Cerebellar nuclear complex (tissue), 1 donor: ENCODE measurements around the gene FBXO41.
"Not testable (repeated sequence)": the region's sequence is repeated elsewhere in the genome, so short reads cannot be mapped to it uniquely, and the experiment has no call there.

Experiments
- DNase-seq, 2 experiments: peaks; one replicate each; lab custom pipeline; 2025; lab: John Stamatoyannopoulos, UW

FBXO41 gene

DNA sequence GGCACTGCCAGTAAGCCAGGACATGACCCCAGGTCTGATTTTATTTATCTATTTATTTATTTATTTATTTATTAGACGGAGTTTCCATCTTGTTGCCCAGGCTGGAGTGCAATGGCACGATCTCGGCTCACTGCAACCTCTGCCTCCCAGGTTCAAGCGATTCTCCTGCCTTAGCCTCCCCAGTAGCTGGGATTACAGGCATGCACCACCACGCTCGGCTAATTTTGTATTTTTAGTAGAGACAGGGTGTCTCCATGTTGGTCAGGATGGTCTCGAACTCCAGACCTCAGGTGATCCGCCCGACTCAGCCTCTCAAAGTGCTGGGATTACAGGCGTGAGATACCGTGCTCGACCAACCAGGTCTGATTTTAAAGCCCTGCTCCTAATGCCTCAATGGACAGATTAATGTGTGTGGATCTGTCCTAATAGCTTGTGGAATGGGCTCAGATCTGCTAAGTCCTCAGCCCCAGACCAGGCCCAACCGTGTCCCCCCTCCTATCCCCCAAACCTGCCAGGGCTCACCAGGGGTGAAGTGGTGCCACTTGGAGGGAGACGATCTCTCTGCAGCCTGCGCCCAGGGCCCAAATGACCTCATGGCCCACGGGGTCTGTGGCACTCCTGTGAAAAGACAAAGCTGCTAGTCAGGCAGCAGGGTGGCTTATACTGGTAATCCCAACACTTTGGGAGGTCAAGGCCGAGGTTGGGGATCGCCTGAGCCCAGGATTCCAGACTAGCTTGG, 21.4 kb downstream of the FBXO41 start:
- not testable (repeated sequence) for DNase-seq

DNA sequence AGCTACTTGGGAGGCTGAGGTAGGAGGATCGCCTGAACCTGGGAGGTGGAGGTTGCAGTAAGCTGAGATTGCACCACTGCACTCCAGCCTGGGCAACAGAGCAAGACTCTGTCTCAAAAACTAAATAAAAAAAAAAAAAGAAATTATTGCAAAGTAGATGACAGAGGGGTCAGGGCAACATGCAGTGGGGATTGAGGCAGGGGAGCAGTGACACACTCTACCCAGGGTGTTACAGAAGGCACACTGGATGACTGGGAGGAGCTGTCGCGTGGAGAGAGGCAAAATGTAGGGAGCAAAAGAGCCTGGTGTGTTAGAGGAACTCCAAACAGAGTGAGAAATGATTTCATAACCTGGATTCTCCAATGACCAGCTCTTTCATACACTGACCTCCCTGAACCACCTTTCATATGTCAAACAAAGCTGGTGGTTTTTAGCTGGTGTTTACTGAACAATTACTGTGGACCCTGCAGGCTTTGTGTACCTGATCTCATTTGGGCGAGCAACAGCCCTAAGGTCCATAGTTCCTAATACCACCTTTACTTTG, 22.1 kb downstream of the FBXO41 start:
- no peak for DNase-seq

DNA sequence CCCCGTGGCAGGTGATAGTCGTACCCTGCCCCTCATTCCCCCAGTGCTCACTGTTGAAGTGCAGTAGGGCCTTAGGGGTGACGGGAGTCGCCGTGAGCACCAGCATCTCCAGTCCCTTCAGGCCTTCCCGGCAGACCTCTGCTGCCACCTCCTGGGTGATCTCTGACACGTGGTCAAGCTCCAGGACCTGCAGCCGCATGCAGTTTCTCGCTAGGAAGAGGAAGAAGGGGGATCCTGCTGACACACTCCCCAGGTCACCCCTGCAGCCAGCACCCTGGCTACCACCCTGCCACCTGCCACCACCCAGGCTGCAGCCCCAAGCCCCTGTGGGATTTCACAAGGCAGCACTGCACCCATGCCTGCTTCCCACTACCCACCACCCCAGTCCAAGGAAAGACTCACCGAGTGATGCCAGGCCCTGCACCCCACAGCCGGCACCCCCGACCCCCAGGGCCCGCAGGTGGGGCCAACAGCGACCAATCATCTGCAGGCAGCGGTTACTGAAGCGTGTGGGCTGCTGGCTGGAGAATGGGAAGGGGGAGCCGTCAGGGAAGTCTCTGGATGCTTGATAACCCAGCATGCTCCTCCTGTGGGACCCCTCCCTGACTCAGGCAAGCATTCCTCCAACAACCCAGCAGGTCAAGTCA, 23.8 kb downstream of the FBXO41 start:
- DNase-seq = no peak

DNA sequence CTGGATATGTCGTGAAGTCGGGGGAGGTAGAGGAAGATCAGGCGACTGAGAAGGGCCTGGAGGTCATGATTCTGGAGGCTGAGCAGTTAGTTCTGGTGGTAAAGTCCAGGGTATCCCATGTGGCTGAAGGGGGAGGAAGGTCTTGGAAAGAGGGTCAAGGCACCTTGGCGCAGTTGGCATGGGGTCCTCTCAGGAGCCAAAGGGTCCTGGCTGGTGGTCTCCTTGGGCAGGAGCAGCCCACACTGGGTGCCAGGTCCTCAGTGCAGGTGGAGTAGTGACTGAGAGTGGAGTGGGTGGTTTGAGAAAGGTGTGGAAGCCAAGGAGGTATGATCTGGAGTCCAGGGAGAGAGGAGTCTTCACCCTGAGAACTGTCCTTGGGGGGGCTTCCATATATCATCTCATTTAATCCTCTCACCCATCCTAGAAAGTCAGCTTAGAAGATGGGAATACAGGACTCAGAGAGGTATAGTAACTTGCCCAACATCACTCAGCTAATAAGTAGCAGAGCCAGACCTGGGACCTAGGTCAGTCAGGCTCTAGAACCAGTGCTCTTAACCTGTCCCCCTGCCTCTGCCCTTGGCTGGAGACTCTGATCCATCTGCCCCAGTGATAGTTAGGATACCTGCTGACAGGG, 24.5 kb downstream of the FBXO41 start:
- DNase-seq = no peak

DNA sequence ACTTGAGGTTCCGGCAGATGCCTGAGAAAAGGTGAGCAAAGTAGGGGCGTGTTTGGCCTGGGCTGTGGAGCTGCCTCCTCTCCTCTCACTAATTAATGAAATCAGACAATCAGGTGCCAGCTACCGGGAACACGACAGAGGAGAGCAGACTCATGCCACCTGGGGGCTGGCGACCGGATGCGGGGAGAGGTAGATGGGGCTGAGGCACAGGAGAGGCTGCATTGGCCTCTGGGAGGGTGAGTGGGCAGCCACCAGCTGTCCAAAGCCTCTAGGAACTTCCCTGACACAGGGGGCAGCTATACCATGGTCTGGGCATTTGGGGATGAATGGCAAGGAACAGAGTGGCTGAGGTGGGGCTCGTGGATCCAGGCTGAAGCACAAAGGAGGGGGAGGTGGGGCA, 25.0 kb downstream of the FBXO41 start:
- DNase-seq = no peak

DNA sequence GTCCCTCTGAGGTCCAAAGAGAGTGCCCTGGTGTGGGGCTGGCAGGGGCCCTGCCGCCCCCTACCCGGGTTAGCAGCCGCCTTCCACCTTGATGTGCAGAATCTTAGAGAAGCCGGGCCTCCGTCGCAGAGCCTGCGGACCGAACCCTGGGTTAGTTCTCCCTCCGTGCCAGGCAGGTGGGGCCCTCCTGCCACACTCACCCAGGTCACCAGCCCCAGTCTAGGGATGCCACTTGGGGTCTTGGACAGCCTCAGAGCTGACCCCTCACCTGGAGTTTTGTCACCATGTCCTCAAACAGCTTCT, 25.4 kb downstream of the FBXO41 start:
- no peak for DNase-seq

DNA sequence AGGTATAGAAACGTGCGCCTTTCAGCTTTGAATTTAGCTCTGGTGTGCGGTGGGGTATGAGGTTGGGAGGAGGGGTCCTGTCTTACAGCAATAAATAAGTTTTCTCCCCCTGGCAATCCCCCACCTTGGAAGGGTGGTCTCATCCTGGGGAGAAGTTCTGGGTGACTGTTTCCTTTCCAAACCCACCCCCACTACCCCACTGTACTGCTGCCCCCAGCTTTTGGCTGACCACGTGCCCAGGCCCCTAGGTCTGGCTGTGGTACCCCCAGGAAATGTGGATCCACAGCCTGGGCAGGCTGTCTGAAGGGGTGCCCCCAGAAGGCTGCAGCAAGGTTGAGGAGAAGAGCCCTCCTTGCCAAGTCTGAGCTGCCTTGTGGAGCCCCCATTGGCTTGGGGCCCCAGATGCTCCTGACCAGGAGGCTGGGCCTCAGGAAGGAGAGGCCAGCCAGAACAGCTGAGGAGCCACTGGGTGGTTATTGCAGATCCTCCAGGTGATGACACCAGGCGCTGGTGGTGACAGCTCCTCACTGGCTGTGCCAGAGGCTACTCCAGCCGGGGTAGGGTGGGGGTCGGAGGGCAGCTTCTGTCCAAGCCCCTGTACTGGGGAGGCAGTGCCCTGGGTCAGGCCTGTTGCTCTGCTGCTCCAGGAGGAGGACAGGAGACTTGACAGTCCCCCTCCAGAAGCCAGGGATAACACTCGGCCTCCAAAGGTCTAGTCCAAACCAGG, 25.9 kb downstream of the FBXO41 start:
- no peak for DNase-seq

DNA sequence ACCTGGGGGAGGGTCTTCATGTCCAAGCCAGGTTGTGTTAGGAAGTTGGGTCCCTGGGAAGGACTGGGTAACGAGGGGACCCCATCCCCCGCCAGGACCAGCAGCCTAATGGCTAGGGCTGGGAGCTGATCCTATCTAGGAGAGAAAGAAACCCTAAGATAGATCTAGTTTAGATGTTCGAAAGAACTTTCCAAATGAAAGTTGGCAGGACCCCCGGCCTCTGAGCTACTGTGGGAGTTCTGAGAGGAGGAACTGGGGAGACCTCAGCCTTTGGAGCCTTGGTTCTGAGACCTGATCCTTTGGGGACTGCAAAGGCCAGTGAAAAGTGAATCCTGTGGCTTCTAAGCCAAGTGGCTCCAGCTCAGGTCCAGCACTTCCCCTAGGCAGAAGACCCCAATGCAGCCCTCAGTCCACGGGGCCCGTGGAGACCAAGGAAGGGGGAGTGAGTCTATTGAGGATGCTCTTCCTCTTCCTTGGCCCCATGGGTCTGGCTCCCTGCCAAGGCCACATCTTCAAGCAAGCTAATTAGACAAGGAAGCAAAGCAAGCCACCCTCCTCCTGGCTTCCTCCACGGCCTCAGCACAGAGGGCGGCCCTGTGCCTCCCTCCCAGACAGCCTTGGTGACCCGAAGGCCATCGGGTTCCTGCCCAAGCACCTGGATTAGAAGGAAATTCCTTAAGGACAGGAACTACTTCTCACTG, 26.7 kb downstream of the FBXO41 start:
- no peak for DNase-seq

DNA sequence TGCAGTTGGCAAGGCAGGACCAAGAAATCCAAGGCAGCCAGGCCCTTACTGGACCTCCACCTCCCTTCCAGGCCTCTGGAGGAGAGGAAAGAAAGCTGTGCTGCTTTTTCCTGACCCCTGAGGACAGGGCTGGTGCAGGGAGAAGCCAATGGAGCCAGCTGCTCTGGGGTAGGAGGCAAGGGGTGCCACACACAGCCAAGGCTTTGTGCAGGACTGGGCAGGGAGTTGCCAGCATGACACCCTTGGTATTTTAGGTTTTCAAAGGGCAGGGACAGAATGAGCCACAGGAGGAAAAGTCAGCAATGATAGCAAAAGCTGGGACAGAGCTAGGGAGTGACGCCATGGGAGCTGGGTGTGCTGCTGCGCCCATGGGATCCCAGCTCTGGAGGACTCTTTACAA, 27.3 kb downstream of the FBXO41 start:
- DNase-seq = no peak

DNA sequence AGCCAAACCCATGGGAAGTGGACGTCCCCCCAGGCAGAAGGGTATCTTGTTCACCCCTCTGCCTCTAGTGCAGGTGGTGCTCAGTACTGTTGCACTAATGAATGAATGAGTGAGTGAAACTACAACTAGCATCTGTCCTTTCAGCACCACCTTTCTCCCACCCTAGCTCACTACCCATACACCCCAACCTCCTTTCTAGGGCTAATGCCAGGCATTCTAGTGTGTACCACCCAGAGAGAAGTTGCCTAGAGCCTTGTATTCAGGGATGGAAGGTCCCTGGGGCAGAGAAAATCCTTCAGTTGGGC, 27.7 kb downstream of the FBXO41 start:
- DNase-seq = no peak

DNA sequence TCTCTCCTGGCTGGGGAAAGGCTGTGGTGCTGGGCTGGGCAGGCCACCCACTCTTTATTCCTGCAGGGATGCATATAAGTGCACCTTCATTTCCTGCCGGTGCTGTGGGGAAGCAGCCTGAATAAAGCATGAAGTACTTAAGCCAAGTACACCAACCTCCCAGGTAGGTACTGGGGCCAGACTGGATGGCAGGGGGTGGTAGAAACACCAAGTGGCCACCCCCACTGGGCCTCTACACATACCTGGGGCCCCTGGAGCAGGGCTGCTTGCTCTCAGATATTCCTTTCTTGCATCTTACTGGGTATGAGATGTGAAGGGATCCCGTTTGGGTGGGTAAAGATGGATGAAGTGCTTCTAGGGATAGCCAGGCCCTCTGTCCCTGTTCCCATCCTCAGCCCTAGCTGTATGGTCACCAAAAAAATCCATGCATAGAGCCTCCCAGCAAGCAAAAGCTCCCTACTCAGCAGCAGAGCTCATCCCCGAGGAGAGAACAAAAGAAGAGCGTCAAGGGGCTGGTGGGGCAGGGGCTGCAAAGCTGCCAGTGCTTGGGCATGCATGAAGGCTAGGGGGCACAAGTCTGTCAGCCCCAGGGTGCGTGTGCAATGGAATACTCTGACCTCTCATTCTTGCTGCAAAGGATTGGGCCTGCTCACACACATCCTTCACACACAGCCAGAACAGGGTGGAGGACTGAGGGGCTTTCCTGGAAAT, 28.2 kb downstream of the FBXO41 start:
- DNase-seq = no peak

DNA sequence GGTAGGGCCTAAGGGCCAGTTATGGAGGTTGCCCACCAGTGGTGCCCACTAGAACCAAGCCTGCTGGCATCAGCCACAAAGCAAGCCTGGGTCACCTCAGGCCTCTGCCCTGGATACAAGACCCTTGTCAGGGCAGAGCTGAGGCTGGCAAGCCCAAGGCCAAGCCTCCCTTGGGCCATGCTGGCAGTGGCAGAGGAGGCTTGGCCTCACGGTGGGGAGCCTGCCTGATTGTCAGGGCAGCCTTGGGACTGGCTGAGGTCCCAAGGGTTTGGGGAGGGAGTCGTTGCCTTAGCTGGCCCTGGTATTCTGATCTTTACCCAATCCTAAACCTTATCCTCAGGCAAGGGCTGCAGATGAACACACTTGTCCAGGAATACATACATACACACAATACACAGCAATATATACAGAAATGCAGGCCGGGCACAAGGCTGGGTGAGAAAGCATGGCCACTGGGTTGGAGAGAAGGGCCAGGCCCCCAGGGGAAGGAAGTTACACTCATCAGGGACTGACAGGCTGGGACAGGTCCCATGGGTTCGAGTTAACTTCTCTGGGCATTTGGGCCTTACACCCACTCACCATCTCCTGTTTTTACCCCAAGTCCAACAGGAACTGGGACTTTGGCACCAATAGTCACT, 29.2 kb downstream of the FBXO41 start:
- DNase-seq = no peak

DNA sequence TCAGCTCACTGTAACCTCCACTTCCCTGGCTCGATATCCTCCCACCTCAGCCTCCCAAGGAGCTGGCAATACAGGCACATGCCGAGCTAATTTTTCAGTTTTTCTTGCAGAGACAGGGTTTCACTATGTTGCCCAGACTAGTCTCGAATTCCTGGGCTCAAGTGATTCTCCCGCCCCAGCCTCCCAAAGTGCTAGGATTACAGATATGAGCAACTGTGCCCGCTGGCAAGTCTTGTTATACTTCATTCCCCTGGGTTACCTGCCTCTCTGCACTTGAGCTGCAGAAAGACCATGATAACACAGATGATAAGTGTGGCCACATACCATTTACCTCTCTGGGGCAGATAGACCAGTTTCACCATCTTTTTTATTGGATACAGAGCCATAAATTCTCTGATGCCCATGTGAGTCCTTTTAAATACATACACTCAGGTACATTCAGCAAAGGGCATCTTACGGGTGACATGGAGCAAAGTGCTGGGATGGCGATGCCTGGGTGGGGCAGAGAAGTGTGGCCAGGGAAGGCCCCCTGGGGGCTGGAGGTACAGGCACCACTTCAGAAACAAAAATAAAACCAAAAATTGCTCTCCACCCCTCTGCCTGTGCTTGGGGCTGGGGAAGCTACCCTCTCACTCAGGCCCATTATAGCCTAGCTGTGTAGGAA, 29.8 kb downstream of the FBXO41 start:
- DNase-seq = no peak

DNA sequence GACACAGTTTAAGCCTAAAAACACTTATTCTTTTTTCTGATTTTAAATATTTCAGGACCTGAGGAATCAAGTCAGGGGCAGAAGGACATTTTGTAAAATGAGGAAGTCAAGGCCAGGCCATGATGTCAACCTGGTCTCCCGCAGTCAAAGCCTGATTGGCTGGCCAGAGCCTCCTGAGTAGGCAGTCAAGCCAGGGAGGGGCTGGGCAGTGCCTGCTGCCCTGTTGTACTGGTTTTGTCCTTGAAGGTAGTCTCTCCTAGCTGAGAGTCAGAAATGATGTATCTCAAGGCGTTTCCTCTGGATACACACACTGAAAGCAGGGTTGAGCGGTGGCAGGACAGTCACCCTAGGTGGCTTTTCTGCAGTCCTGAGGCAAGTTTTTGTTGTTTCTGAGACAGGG, 30.4 kb downstream of the FBXO41 start:
- DNase-seq = no peak

DNA sequence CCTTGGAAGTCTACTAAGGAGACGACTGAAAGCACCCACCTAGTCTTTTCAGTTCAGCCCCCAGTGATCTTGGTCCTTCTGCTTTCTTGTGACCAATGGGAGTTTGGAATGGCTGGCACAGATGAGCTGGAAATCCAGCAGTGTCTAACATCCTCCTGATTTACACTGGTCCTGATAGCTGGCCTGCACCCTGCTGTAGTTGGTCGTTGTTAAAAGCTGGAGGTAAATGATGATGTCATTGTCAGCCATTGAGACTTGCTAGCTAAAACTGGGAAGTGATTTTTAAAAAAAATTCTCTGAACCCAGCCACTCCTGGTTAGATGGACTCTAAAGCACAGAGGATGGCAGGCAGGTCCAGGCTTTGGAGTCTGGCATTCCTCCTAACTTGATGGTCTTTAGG, 30.9 kb downstream of the FBXO41 start:
- DNase-seq = no peak

DNA sequence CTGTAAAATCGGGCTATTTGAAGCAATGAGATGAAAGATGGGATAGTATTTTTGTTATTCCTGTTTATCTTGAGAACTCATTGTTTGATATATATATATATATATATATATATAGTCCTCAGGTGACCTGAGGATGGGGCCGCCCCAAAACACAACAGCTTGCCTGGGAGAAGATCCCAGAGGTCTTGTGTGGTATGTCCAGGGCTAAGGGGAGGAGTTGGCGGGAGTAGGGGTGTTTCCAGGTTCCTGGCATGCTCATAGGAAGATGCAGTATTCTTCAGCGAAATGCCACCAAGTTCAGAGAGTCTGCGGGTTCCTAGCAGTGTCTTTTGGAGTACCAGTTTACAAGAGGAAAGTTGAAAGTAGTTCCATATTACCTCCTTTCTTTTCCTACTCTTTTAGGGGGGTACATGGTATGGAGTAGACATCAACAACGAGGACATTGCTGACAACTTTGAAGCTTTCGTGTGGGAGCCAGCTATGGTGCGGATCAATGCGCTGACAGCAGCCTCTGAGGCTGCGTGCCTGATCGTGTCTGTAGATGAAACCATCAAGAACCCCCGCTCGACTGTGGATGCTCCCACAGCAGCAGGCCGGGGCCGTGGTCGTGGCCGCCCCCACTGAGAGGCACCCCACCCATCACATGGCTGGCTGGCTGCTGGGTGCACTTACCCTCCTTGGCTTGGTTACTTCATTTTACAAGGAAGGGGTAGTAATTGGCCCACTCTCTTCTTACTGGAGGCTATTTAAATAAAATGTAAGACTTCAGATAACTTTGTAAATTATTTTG, 31.8 kb downstream of the FBXO41 start:
- DNase-seq = no peak

DNA sequence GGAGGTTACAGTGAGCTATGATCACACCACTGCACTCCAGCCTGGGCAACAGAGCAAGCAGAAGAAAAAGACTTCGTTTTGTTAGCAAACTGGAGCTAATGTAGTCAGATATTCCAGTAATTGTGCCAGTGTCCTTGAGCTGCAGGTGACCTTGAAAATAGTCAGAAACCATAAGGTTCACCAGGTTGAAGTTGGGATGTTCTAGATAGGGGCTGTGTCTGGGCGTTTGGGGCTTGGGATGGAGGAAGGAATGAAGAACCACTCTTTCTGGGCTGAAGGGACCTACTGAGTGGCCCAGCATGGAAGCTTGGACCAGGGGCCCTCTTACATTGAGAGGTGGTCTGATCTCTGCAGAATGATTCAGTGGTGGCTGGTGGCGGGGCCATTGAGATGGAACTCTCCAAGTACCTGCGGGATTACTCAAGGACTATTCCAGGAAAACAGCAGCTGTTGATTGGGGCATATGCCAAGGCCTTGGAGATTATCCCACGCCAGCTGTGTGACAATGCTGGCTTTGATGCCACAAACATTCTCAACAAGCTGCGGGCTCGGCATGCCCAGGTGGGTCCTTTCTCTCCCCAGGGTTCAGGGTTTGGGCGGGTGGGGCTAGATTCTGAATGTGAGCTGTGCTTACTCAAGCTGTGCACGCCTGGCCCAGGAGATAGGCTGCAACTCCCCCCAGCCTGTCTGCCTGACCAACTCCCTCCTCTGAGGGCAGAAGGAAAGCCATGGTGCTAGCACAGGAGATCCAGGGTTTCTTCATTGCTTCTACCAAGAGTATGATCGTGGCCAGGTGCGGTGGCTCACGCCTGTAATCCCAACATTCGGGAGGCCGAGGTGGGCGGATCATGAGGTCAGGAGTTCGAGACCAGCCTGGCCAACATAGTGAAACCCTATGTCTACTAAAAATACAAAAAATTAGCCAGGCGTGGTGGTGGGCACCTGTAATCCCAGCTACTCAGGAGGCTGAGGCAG, 33.1 kb downstream of the FBXO41 start:
- no peak for DNase-seq

DNA sequence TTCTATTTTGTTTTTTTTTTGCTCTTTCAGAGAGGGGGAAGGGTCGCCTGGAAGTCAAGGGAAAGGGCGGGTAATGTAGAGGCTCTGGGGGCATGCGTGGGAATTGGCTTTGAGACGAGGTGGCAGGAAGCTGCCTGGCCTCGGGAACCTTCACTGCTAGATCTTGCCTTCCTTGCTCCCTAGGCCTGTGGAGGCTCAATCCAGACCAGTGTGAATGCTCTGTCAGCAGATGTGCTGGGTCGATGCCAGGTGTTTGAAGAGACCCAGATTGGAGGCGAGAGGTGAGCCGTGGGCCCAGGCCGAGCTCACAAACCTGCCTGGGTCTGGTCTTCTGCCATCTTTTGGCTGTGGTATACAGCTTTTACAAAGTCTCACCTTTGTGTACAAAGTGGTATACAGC, 34.6 kb downstream of the FBXO41 start:
- no peak for DNase-seq

DNA sequence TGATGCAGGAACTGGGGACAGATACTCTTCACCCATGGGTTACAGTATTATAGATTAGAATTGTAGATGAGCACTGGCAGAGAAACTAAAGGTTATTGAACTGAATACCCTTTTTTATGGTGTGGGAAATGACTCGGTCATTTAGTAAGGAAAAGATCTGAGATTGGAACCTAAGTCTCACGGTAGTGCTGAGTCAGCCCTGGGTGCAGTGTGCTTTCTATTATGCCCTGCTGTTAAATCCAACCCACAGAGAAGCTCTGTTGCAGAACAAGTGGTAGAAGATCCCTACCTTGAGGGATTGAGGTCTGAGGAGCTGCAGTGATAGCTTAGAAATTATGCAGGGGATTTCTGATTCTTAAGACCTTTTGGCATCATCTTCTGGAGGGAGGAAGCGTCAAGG, 37.4 kb downstream of the FBXO41 start:
- DNase-seq = no peak
